Stomach (tissue), 4 donors: ENCODE results near the gene KIAA1217.

Experiments
- EP300 ChIP-seq: sonication (generic); formaldehyde crosslinking; IDR thresholded peaks from one replicate; pipeline ENCODE4 v1.6.1; 2017; ENCODE audit warnings: antibody characterized with exemption
- POLR2A ChIP-seq, 4 donors: fragments of 450-650 bp; IDR thresholded peaks; one replicate each; pipeline ENCODE4 v1.6.1; 2016; ENCODE audit warnings: antibody characterized with exemption in 4 of 4, control low read depth in 2 of 4, mild to moderate bottlenecking in 1 of 4, moderate library complexity in 1 of 4
- TF ChIP-seq, protein P1 (sequence below), 7 experiments: fragments of 450-650 bp in 4 of 7; fragments of 200-600 bp in 3 of 7; sonication (generic) in 3 of 7; IDR thresholded peaks; one replicate each; pipeline ENCODE4 v1.5.1; 2016 to 2019; ENCODE audit warnings: antibody characterized with exemption in 7 of 7, control low read depth in 2 of 7, mild to moderate bottlenecking in 1 of 7

GRCh38 chr10:24344695-24345463 lies 135.9 kb downstream of the KIAA1217 start:
- TF ChIP-seq, protein P1, sequence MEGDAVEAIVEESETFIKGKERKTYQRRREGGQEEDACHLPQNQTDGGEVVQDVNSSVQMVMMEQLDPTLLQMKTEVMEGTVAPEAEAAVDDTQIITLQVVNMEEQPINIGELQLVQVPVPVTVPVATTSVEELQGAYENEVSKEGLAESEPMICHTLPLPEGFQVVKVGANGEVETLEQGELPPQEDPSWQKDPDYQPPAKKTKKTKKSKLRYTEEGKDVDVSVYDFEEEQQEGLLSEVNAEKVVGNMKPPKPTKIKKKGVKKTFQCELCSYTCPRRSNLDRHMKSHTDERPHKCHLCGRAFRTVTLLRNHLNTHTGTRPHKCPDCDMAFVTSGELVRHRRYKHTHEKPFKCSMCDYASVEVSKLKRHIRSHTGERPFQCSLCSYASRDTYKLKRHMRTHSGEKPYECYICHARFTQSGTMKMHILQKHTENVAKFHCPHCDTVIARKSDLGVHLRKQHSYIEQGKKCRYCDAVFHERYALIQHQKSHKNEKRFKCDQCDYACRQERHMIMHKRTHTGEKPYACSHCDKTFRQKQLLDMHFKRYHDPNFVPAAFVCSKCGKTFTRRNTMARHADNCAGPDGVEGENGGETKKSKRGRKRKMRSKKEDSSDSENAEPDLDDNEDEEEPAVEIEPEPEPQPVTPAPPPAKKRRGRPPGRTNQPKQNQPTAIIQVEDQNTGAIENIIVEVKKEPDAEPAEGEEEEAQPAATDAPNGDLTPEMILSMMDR (IDR thresholded peaks at IDR 0.05), result no peak
- no peak for TF ChIP-seq POLR2A (IDR thresholded peaks at IDR 0.05)
- no peak for TF ChIP-seq EP300
